Myometrial cell (primary cell): ENCODE data around the gene TSC1. TPM values are rescaled to one million over a fixed set of nuclear protein-coding genes. Genes with fewer than 3 reads are reported as not detected.

Source experiments
- total RNA-seq: library from RNA; depleted of rRNA; stranded (reverse); fragments of >200 nt; gene quantifications from 2 replicates; pipeline ENCODE4 v1.2.3, GENCODE V29; 2015

Gene TSC1
- 20.8 and 22.7 TPM in 2 replicates for total RNA-seq

GRCh38 chr9:132944294-132945185, at the start of gene TSC1:
Gene TSC1, minus strand, starts transcription at chr9:132944616. Its CDS starts 15,744 bp downstream, at chr9:132928872.

GRCh38 chr9:132978451-132979131, 34.2 kb upstream of the TSC1 start, which contains the start of gene GFI1B:
Gene GFI1B, plus strand, starts transcription at chr9:132978694. Its CDS starts 7,985 bp downstream, at chr9:132986679.

DNA sequence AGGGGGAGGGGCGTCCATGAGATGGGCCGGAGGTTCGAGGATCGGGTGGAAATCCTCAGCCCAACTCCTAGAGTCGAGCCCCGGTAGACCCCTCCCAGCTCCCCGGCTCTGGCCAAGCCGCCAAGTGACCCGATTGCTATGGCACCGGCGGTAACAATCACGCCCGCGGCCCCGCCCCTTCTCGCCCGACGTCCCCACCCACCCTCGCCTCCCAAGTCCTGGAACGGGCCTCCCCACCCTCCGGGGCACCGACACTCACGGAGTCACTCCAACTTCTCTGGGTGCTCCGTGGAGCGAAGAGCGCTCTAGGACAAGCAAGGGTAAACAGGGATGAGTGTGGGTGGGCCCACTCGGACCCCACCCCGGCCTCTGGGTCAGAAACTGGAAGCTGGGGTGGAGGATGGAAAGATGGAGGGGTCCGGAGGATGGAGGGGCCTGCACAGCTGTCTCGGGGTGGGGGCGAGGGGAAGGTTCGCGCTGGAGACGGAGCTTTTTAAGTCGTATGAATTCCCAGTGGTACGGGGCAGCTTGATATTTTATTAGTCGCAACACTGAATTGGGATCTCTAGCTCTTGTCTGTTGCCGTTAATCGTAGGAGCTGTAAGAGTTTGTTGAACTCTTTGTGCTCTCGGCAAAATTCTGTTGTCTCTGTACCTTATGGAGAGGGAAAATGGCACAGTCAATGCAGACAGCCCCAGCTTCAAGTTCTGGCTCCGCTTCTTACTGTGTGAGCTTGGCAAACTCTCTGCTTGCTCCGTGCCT, 65.5 kb downstream of the TSC1 start, which contains the start of gene SPACA9:
Gene SPACA9 (plus strand): TSS at position 204 of the 762 bp plus-strand sequence. CDS start 5,050 bp downstream, outside the sequence.

DNA sequence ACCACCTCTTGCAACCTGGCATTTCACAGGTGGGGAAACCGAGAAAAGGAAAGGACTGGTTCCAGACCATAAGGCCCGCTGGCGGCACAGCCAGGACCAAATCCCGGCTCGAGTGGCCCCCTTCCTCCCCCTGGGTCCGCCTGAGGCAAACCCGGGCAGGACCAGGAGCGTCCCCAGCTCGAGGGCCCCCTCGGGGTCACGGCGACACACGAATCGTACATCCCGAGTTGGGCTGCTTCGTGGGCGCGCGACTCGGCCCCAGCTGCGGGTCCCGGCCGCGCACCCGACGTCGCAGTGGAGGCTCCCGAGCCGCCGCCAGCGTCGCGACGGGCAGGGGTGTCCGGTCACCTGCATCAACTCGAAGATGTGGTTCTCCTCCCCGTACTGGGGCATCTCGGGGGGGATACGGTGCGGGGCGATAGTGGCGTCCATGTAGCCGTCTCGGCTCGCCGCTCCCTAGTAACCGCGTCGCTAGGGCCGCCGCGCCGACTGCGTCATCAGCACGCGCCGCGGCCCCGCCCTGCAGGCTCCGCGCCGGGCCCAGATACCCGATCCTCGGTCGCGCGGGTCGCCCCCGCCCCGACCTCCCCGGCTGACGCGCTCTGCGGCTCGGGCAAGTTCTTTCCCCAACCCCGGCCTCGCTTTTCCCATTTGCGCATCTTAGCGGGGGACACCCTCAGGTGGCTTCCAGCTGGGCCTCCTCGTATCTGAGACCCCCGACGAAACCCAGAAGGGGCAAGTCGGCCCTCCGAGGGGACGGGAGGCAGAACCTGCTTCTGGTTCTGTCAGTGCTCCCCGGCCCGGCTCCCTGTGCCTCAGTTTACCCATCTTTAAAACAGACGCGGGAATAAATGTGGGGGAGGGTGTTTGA, 66.4 kb downstream of the TSC1 start, which contains the start of gene AK8:
Gene AK8 (minus strand): TSS at position 461 of the 871 bp plus-strand sequence. CDS start 29 bp downstream, at position 432.

Other genes starting within 250 kb of the TSC1 start
- 0.18 TPM in 1 of 2 replicates, not detected in the other for gene AK8, start 66.3 kb downstream of the TSC1 start, total RNA-seq
- 3.2 and 9.2 TPM in 2 replicates for gene SPACA9, start 65.7 kb downstream of the TSC1 start, total RNA-seq
- gene GFI1B, start 34.1 kb upstream of the TSC1 start, total RNA-seq, result not detected in 2 replicates
- gene GTF3C5, start 86.4 kb upstream of the TSC1 start, total RNA-seq, result 41.8 and 54.2 TPM in 2 replicates
- under 0.01 TPM in 2 replicates for gene CEL, start 117.4 kb upstream of the TSC1 start, total RNA-seq
- gene RALGDS, start 176.6 kb upstream of the TSC1 start, total RNA-seq, result 16.1 and 18.4 TPM in 2 replicates
- gene GBGT1, start 219.3 kb upstream of the TSC1 start, total RNA-seq, result 9.5 and 16.7 TPM in 2 replicates